Keratinocyte (primary cell): Measurements from ENCODE around the gene ELP5. TPM values are rescaled to one million over a fixed set of nuclear protein-coding genes. Genes with fewer than 3 reads are reported as not detected.

Source experiments
- DNase-seq: peaks from one replicate; pipeline ENCODE4 v3.0.0-alpha.2; 2011; ENCODE audit warnings: low read depth, missing footprints, low spot score
- FAIRE-seq: peaks from 2 replicates; lab custom pipeline; 2011; peaks lifted over from hg19 to GRCh38; lab: Jason Lieb, UNC
- H2AFZ ChIP-seq: 2 replicates; pipeline ENCODE4 v1.6.0; 2012; ENCODE audit warnings: low read length, control low read depth, inconsistent platforms; ENCODE audit not compliant: control insufficient read depth
- H3K27ac ChIP-seq: 2 replicates; pipeline ENCODE4 v1.5.1; 2011; ENCODE audit warnings: low read length; ENCODE audit not compliant: control insufficient read depth, insufficient read depth
- H3K27me3 ChIP-seq: 3 replicates; pipeline ENCODE4 v1.6.0; 2011; ENCODE audit warnings: low read length; ENCODE audit not compliant: control insufficient read depth, insufficient read depth; ENCODE audit errors: extremely low read depth
- H3K36me3 ChIP-seq, 2 experiments: 2 replicates in 1 of 2; 3 replicates in 1 of 2; pipeline ENCODE4 v1.5.1; 2011; ENCODE audit warnings: low read length in 2 of 2, mild to moderate bottlenecking in 1 of 2; ENCODE audit not compliant: control insufficient read depth in 2 of 2, insufficient read depth in 2 of 2; ENCODE audit errors: extremely low read depth in 1 of 2
- H3K4me1 ChIP-seq: 3 replicates; pipeline ENCODE4 v1.5.1; 2011; ENCODE audit warnings: low read length; ENCODE audit not compliant: control insufficient read depth, insufficient read depth; ENCODE audit errors: extremely low read depth
- H3K4me2 ChIP-seq: 3 replicates; pipeline ENCODE4 v1.6.0; 2011; ENCODE audit warnings: low read depth, low read length; ENCODE audit not compliant: control insufficient read depth, insufficient read depth; ENCODE audit errors: extremely low read depth
- H3K4me3 ChIP-seq, 3 experiments: fragments of 200-600 bp in 1 of 3; sonication (generic) in 1 of 3; 2 replicates in 2 of 3; 3 replicates in 1 of 3; pipeline ENCODE4 v1.5.1; 2011 to 2016; ENCODE audit warnings: low read length in 3 of 3, mild to moderate bottlenecking in 3 of 3, control low read depth in 2 of 3, inconsistent platforms in 1 of 3, low read depth in 1 of 3, mixed read lengths in 1 of 3, mixed run types in 1 of 3, moderate library complexity in 1 of 3; ENCODE audit not compliant: control insufficient read depth in 2 of 3, insufficient read depth in 2 of 3; ENCODE audit errors: extremely low read depth in 1 of 3
- H3K79me2 ChIP-seq: 2 replicates; pipeline ENCODE4 v1.6.0; 2012; ENCODE audit warnings: low read length; ENCODE audit not compliant: control insufficient read depth, insufficient read depth
- H3K9ac ChIP-seq: 3 replicates; pipeline ENCODE4 v1.6.0; 2011; ENCODE audit warnings: low read length; ENCODE audit not compliant: control insufficient read depth, insufficient read depth; ENCODE audit errors: extremely low read depth
- H3K9me1 ChIP-seq: 3 replicates; pipeline ENCODE4 v1.6.0; 2011; ENCODE audit warnings: low read length; ENCODE audit not compliant: control insufficient read depth, insufficient read depth; ENCODE audit errors: extremely low read depth
- H3K9me3 ChIP-seq: 2 replicates; pipeline ENCODE4 v1.5.1; 2012; ENCODE audit warnings: low read depth, low read length; ENCODE audit not compliant: control insufficient read depth
- H4K20me1 ChIP-seq: 3 replicates; pipeline ENCODE4 v1.6.0; 2011; ENCODE audit warnings: low read length; ENCODE audit not compliant: control insufficient read depth, insufficient read depth; ENCODE audit errors: extremely low read depth
- EZH2 ChIP-seq: IDR thresholded peaks from one replicate; pipeline ENCODE4 v1.6.1; 2012; ENCODE audit warnings: inconsistent platforms, mild to moderate bottlenecking, low read length, moderate library complexity
- dilution Hi-C: fragments of 300-500 bp; cut with MboI; formaldehyde crosslinking; loops from one replicate; pipeline ENCODE4 v1.7.0; 2020; ENCODE audit warnings: low sequenced_read_pairs; ENCODE audit not compliant: extremely low pct_ligation_motif_present
- polyA plus RNA-seq, 5 experiments: library from polyadenylated mRNA; depleted of rRNA in 3 of 5; stranded (reverse) in 3 of 5; stranded (forward) in 1 of 5; unstranded in 1 of 5; fragments of >200 nt; gene quantifications; 1 replicate in 1 of 5; 2 replicates in 3 of 5; 3 replicates in 1 of 5; pipeline versions ENCODE4 v1.2.1 to v1.2.3, GENCODE V29; 2011 to 2012; ENCODE audit warnings: missing spikeins in 2 of 5, low read depth in 1 of 5, low replicate concordance in 1 of 5
- small RNA-seq, 3 experiments: library from RNA; depleted of rRNA; stranded (forward); fragments of <200 nt; gene quantifications; one replicate each; pipeline ENCODE3, GENCODE V24; 2012; ENCODE audit warnings: low read depth in 3 of 3, low replicate concordance in 1 of 3; ENCODE audit not compliant: insufficient read length in 3 of 3
- TF ChIP-seq, protein P1 (sequence below), 3 experiments: IDR thresholded peaks in 1 of 3; conservative IDR thresholded peaks in 1 of 3; optimal IDR thresholded peaks in 1 of 3; 2 replicates in 2 of 3; 3 replicates in 1 of 3; pipeline versions ENCODE3 to v1.5.1; 2011; ENCODE audit warnings: low read length in 3 of 3, mild to moderate bottlenecking in 3 of 3, moderate library complexity in 2 of 3, control low read depth in 1 of 3, inconsistent platforms in 1 of 3; ENCODE audit not compliant: insufficient read depth in 2 of 3; ENCODE audit errors: extremely low read depth in 1 of 3

Gene ELP5
- polyA plus RNA-seq, 1 donor (not counting 4 experiments of a cell fraction or from before 2014, with no cell fraction given): 19.4 TPM

DNA sequence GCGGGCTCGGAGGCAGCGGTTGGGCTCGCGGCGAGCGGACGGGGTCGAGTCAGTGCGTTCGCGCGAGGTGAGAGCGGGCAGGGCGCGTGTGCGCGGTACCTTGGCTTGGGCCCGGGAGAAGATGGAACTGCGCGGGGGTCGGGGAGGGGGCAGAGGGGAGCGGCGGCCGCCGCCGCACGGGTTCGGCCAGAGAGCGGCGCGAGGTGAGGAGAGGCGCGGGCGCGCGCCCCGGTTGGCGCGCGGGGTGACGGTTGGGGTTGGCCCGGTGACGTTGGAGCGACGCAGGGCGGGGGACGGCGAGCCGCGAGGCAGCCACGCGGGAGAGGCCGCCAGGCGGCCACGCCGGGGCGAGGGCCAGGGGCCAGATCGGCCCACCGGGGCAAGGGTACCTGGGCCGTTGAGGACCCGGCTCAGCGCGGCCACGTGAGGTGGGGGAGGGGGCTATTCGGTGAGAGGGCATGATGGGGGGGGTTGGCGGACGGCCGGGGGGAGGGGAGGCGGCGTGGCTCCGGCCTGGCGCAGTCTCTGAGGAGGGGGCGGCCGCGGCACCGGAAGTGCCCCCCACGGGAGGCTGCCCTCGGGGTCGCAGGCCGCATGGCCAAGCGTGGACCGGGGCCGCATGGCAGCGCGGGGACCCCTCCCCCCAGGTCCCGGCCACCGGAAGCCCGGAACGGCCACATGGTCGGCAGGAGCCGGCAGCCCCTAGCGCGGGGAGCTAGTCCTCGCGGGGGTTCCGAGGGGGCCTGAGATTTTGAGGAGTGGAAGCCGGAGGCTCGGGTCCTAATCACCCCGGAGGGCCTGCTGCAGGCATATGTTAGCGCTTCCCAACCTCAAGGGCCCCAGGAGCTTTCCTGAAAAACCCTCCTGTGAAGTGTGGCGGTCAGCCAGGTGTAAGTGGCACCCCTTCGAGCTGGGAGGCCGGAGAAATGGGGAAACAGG, 55.9 kb downstream of the ELP5 start:
- no peak overlapping the region for H2AFZ ChIP-seq
- DNase-seq (no peak), FAIRE-seq (no peak)
- dilution Hi-C loops: no loop called here
- peak overlapping the region; percentile 100 for H3K9ac ChIP-seq
- H3K4me3 ChIP-seq: peak overlapping the region; percentile 93 to 99 (median 95)
- no peaks in the 10 kb centered on the region for H3K9me3 ChIP-seq
- H3K36me3 ChIP-seq: peaks cover 26 to 37% of the 10 kb centered on the region in 2 experiments
- no peaks in the 10 kb centered on the region for H3K9me1 ChIP-seq
- peak overlapping the region; percentile 99 for H3K27ac ChIP-seq
- no peaks in the 10 kb centered on the region for H3K27me3 ChIP-seq
- peaks cover 26% of the 10 kb centered on the region for H3K4me1 ChIP-seq
- peaks cover 39% of the 10 kb centered on the region for H4K20me1 ChIP-seq
- TF ChIP-seq EZH2: no peak
- TF ChIP-seq, protein P1, sequence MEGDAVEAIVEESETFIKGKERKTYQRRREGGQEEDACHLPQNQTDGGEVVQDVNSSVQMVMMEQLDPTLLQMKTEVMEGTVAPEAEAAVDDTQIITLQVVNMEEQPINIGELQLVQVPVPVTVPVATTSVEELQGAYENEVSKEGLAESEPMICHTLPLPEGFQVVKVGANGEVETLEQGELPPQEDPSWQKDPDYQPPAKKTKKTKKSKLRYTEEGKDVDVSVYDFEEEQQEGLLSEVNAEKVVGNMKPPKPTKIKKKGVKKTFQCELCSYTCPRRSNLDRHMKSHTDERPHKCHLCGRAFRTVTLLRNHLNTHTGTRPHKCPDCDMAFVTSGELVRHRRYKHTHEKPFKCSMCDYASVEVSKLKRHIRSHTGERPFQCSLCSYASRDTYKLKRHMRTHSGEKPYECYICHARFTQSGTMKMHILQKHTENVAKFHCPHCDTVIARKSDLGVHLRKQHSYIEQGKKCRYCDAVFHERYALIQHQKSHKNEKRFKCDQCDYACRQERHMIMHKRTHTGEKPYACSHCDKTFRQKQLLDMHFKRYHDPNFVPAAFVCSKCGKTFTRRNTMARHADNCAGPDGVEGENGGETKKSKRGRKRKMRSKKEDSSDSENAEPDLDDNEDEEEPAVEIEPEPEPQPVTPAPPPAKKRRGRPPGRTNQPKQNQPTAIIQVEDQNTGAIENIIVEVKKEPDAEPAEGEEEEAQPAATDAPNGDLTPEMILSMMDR (optimal IDR thresholded peaks at IDR 0.05 in 1 of 3, IDR thresholded peaks at IDR 0.05 in 1 of 3, conservative IDR thresholded peaks at IDR 0.05 in 1 of 3; ENCODE audit: extremely low read depth in 1 of 3, insufficient read depth in 2 of 3, low read length in 3 of 3): no peak
- H3K79me2 ChIP-seq: peaks cover 49% of the 10 kb centered on the region
- H3K4me2 ChIP-seq: peak overlapping the region; percentile 80

DNA sequence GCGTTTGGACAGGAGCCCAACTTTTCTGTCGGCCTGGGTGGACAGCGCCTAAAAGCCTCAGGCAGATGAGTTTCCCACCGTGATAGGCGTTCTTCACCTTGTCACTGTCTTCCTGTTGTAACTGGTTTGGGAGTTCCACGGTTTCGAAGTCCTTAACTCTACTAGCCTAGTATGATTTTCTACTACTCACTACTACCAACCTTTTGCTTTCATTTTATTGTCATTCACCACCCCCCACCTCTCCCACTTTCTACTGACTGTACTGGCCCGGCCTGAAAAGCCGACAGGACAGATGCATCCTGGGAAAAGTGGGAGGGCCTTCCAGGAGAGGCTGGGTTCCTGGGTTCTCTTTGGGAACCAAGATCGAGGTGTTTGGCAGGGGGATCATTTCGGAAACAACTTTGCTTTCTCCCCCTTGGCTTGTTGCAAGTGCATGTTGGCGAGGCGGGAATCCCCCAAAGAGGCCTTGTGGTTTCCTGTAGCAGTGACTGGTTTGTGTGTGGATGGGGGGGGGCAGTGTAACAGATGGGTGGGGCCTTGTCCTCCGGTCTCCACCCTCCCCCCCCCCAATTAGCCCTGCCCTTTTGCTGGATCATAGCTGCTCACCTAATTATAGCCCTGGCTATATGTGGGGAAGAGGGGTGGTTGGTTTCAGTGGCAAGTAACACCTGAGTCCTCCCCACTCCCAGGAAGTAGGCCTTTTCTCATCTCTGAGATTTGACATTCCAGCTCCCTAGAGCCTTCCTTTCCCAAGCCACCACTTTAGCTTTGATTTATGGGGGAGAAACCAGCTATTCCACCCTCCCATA, 56.8 kb downstream of the ELP5 start:
- Histone ChIP-seq H3K27ac (peak overlapping the region; percentile 99), H3K36me3 (peaks cover 33 to 46% of the 10 kb centered on the region in 2 experiments), H3K9me3 (no peaks in the 10 kb centered on the region), H3K79me2 (peaks cover 56% of the 10 kb centered on the region), H3K9me1 (peaks cover 5% of the 10 kb centered on the region), H3K4me3 (peak overlapping the region; percentile 93 to 99 (median 95)), H3K9ac (peak overlapping the region; percentile 100), H3K27me3 (no peaks in the 10 kb centered on the region), H4K20me1 (peaks cover 47% of the 10 kb centered on the region), H2AFZ (no peak overlapping the region), H3K4me2 (peak overlapping the region; percentile 80), H3K4me1 (peaks cover 34% of the 10 kb centered on the region)
- TF ChIP-seq, protein P1 (optimal IDR thresholded peaks at IDR 0.05 in 1 of 3, IDR thresholded peaks at IDR 0.05 in 1 of 3, conservative IDR thresholded peaks at IDR 0.05 in 1 of 3; ENCODE audit: extremely low read depth in 1 of 3, insufficient read depth in 2 of 3, low read length in 3 of 3): no peak
- no peak for TF ChIP-seq EZH2
- peak; percentile 41 for FAIRE-seq
- DNase-seq: no peak
- dilution Hi-C loops: no loop called here

Small RNA genes within 50 kb of the gene (small RNA-seq; reads per million reads assigned to genes)
- gene MIR324: 18.2 to 619 (median 602) reads per million in 3 experiments
- gene RF00019: 0 reads per million in 3 experiments

Other genes starting within 250 kb of the ELP5 start
- gene RNASEK, start 239.6 kb upstream of the ELP5 start, polyA plus RNA-seq: 87.0 to 267 TPM (median 99.7 TPM) in 3 replicates
- not detected in 3 replicates for gene BCL6B, start 229.2 kb upstream of the ELP5 start, polyA plus RNA-seq
- gene SLC16A13, start 216.2 kb upstream of the ELP5 start, polyA plus RNA-seq: 2.2 to 6.9 TPM (median 2.7 TPM) in 3 replicates
- gene SLC16A11, start 208.1 kb upstream of the ELP5 start, polyA plus RNA-seq: 0.09 TPM in 1 of 3 replicates, not detected in the others
- not detected in 3 replicates for gene CLEC10A, start 172.0 kb upstream of the ELP5 start, polyA plus RNA-seq
- gene ASGR2, start 137.4 kb upstream of the ELP5 start, polyA plus RNA-seq: not detected in 3 replicates
- 0.12 to 0.22 TPM (median 0.18 TPM) in 3 replicates for gene ASGR1, start 72.8 kb upstream of the ELP5 start, polyA plus RNA-seq
- 4.5 to 7.2 TPM (median 5.5 TPM) in 3 replicates for gene DLG4, start 32.4 kb upstream of the ELP5 start, polyA plus RNA-seq
- gene ACADVL, start 32.3 kb upstream of the ELP5 start, polyA plus RNA-seq: 300 to 633 TPM (median 301 TPM) in 3 replicates
- gene DVL2, start 17.7 kb upstream of the ELP5 start, polyA plus RNA-seq: 3.7 to 6.3 TPM (median 4.7 TPM) in 3 replicates
- 52.8 to 61.6 TPM (median 55.3 TPM) in 3 replicates for gene PHF23, start 12.8 kb upstream of the ELP5 start, polyA plus RNA-seq
- gene GABARAP, start 9.8 kb upstream of the ELP5 start, polyA plus RNA-seq: 271 to 416 TPM (median 391 TPM) in 3 replicates
- 60.8 to 143 TPM (median 66.2 TPM) in 3 replicates for gene CTDNEP1, start 481 bp upstream of the ELP5 start, polyA plus RNA-seq
- 6.3 to 9.0 TPM (median 6.8 TPM) in 3 replicates for gene CLDN7, start 10.3 kb downstream of the ELP5 start, polyA plus RNA-seq
- gene SLC2A4, start 29.5 kb downstream of the ELP5 start, polyA plus RNA-seq: 0.05 TPM in 1 of 3 replicates, not detected in the others
- 0.01 to 0.05 TPM (median 0.05 TPM) in 3 replicates for gene YBX2, start 42.4 kb downstream of the ELP5 start, polyA plus RNA-seq
- 769 to 1,493 TPM (median 948 TPM) in 3 replicates for gene EIF5A, start 55.4 kb downstream of the ELP5 start, polyA plus RNA-seq
- 20.7 to 54.1 TPM (median 24.7 TPM) in 3 replicates for gene GPS2, start 63.1 kb downstream of the ELP5 start, polyA plus RNA-seq
- gene NEURL4, start 77.1 kb downstream of the ELP5 start, polyA plus RNA-seq: 11.3 to 18.9 TPM (median 13.5 TPM) in 3 replicates
- gene ACAP1, start 84.3 kb downstream of the ELP5 start, polyA plus RNA-seq: 0.33 to 3.1 TPM (median 1.7 TPM) in 3 replicates
- 17.5 to 33.7 TPM (median 18.5 TPM) in 3 replicates for gene KCTD11, start 99.9 kb downstream of the ELP5 start, polyA plus RNA-seq
- gene TMEM95, start 102.9 kb downstream of the ELP5 start, polyA plus RNA-seq: not detected in 3 replicates
- 10.6 to 15.8 TPM (median 12.1 TPM) in 3 replicates for gene TNK1, start 128.9 kb downstream of the ELP5 start, polyA plus RNA-seq
- gene PLSCR3, start 142.3 kb downstream of the ELP5 start, polyA plus RNA-seq: 30.5 to 82.8 TPM (median 36.9 TPM) in 3 replicates
- gene TMEM256, start 151.9 kb downstream of the ELP5 start, polyA plus RNA-seq: 68.1 to 131 TPM (median 90.1 TPM) in 3 replicates
- 2.5 to 4.9 TPM (median 4.8 TPM) in 3 replicates for gene NLGN2, start 155.6 kb downstream of the ELP5 start, polyA plus RNA-seq
- gene SPEM1, start 168.1 kb downstream of the ELP5 start, polyA plus RNA-seq: not detected in 3 replicates
- not detected in 3 replicates for gene SPEM2, start 173.4 kb downstream of the ELP5 start, polyA plus RNA-seq
- not detected in 3 replicates for gene SPEM3, start 176.6 kb downstream of the ELP5 start, polyA plus RNA-seq
- gene TMEM102, start 183.2 kb downstream of the ELP5 start, polyA plus RNA-seq: 6.8 to 10.0 TPM (median 9.1 TPM) in 3 replicates
- 27.4 to 46.9 TPM (median 30.4 TPM) in 3 replicates for gene FGF11, start 187.3 kb downstream of the ELP5 start, polyA plus RNA-seq
- gene CHRNB1, start 192.8 kb downstream of the ELP5 start, polyA plus RNA-seq: 13.1 to 51.3 TPM (median 22.0 TPM) in 3 replicates
- 20.9 to 23.9 TPM (median 21.8 TPM) in 3 replicates for gene ZBTB4, start 227.4 kb downstream of the ELP5 start, polyA plus RNA-seq
- not detected in 3 replicates for gene SLC35G6, start 229.2 kb downstream of the ELP5 start, polyA plus RNA-seq
- gene POLR2A, start 232.2 kb downstream of the ELP5 start, polyA plus RNA-seq: 8.3 to 24.3 TPM (median 17.5 TPM) in 3 replicates